Stimulated activated CD4-positive, alpha-beta T cell treated with anti-CD3 and anti-CD28 coated beads, Interleukin-12 subunit alpha, Interleukin-12 subunit beta, amount 100 ng/mL, for 48 hours (primary cell): ENCODE data around the gene SGIP1.
"Not testable (repeated sequence)": the region's sequence is repeated elsewhere in the genome, so short reads cannot be mapped to it uniquely, and the experiment has no call there.

Experiments used
- DNase-seq, 3 donors: peaks; one replicate each; pipeline ENCODE4 v3.0.0-alpha.2; 2020; ENCODE audit warnings: low read depth in 2 of 3, low spot score in 1 of 3

Gene SGIP1

GRCh38 chr1:66552287-66552686 is 18.3 kb downstream of the SGIP1 start:
- no peak for DNase-seq

GRCh38 chr1:66552829-66553228 is 18.9 kb downstream of the SGIP1 start:
- no peak for DNase-seq

- no peak for DNase-seq
Measured at GRCh38 chr1:66553846-66554245, 19.9 kb downstream of the SGIP1 start.

- no peak for DNase-seq
Measured at GRCh38 chr1:66556161-66556611, 22.2 kb downstream of the SGIP1 start.

GRCh38 chr1:66557157-66557556 is 23.2 kb downstream of the SGIP1 start:
- no peak for DNase-seq

GRCh38 chr1:66559517-66559916 is 25.6 kb downstream of the SGIP1 start:
- DNase-seq, result no peak

GRCh38 chr1:66562561-66562960 is 28.6 kb downstream of the SGIP1 start:
- DNase-seq, result no peak

GRCh38 chr1:66563094-66563800 is 29.3 kb downstream of the SGIP1 start:
- DNase-seq, result no peak

- no peak for DNase-seq
Measured at GRCh38 chr1:66563941-66564630, 30.1 kb downstream of the SGIP1 start.

- DNase-seq, result no peak
Measured at GRCh38 chr1:66570196-66570595, 36.2 kb downstream of the SGIP1 start.

- no peak for DNase-seq
Measured at GRCh38 chr1:66571789-66572188, 37.8 kb downstream of the SGIP1 start.

GRCh38 chr1:66575739-66576138 is 41.8 kb downstream of the SGIP1 start:
- no peak for DNase-seq

- no peak for DNase-seq
Measured at GRCh38 chr1:66576645-66577044, 42.7 kb downstream of the SGIP1 start.

- no peak for DNase-seq
Measured at GRCh38 chr1:66578841-66579240, 44.9 kb downstream of the SGIP1 start.

GRCh38 chr1:66580081-66580480 is 46.1 kb downstream of the SGIP1 start:
- no peak for DNase-seq

GRCh38 chr1:66583021-66583420 is 49.1 kb downstream of the SGIP1 start:
- DNase-seq, result no peak

- DNase-seq, result no peak
Measured at GRCh38 chr1:66585002-66585401, 51.0 kb downstream of the SGIP1 start.

- no peak for DNase-seq
Measured at GRCh38 chr1:66589326-66589725, 55.4 kb downstream of the SGIP1 start.

GRCh38 chr1:66592106-66592507 is 58.2 kb downstream of the SGIP1 start:
- not testable (repeated sequence) for DNase-seq

GRCh38 chr1:66596191-66596590 is 62.2 kb downstream of the SGIP1 start:
- DNase-seq, result no peak

- DNase-seq, result no peak
Measured at GRCh38 chr1:66597500-66597899, 63.5 kb downstream of the SGIP1 start.

GRCh38 chr1:66598670-66599069 is 64.7 kb downstream of the SGIP1 start:
- DNase-seq, result no peak

GRCh38 chr1:66599346-66599745 is 65.4 kb downstream of the SGIP1 start:
- no peak for DNase-seq
